ENCODE results near the gene FLT4.
"Not testable (repeated sequence)": the region's sequence is repeated elsewhere in the genome, so short reads cannot be mapped to it uniquely, and the experiment has no call there.

The FLT4 gene

GRCh38 chr5:180649297-180650039 lies at the start of gene FLT4:
FLT4 (minus strand) TSS chr5:180649600; CDS start chr5:180649545, 55 bp downstream.
- peak; percentile 38 for DNase-seq

- no peak for DNase-seq
Observed at GRCh38 chr5:180699042-180699441, 49.6 kb upstream of the FLT4 start.

- DNase-seq = no peak
Observed at GRCh38 chr5:180696116-180696515, 46.7 kb upstream of the FLT4 start.

GRCh38 chr5:180692429-180692828 lies 43.0 kb upstream of the FLT4 start:
- DNase-seq = no peak

- DNase-seq = no peak
Observed at GRCh38 chr5:180691046-180691445, 41.6 kb upstream of the FLT4 start.

- peak; percentile 47 for DNase-seq
Observed at GRCh38 chr5:180690562-180690961, 41.2 kb upstream of the FLT4 start.

GRCh38 chr5:180689775-180690174 lies 40.4 kb upstream of the FLT4 start:
- DNase-seq = no peak

GRCh38 chr5:180689071-180689694 lies 39.8 kb upstream of the FLT4 start:
- no peak for DNase-seq

- DNase-seq = no peak
Observed at GRCh38 chr5:180688330-180689070, 39.1 kb upstream of the FLT4 start.

- DNase-seq = not testable (repeated sequence)
Observed at GRCh38 chr5:180686799-180687198, 37.4 kb upstream of the FLT4 start.

GRCh38 chr5:180684623-180685161 lies 35.3 kb upstream of the FLT4 start:
- DNase-seq = no peak

- DNase-seq = no peak
Observed at GRCh38 chr5:180683220-180683922, 34.0 kb upstream of the FLT4 start.

- DNase-seq = no peak
Observed at GRCh38 chr5:180682560-180682959, 33.2 kb upstream of the FLT4 start.

GRCh38 chr5:180682008-180682407 lies 32.6 kb upstream of the FLT4 start:
- DNase-seq = not testable (repeated sequence)

GRCh38 chr5:180678319-180678718 lies 28.9 kb upstream of the FLT4 start:
- DNase-seq = not testable (repeated sequence)

GRCh38 chr5:180675036-180675635 lies 25.7 kb upstream of the FLT4 start:
- no peak for DNase-seq

GRCh38 chr5:180674090-180674475 lies 24.7 kb upstream of the FLT4 start:
- peak; percentile 58 for DNase-seq

- peak; percentile 47 for DNase-seq
Observed at GRCh38 chr5:180673371-180674089, 24.1 kb upstream of the FLT4 start.

- DNase-seq = not testable (repeated sequence)
Observed at GRCh38 chr5:180671958-180672524, 22.6 kb upstream of the FLT4 start.

- DNase-seq = peak; percentile 75
Observed at GRCh38 chr5:180670586-180671359, 21.4 kb upstream of the FLT4 start.

- no peak for DNase-seq
Observed at GRCh38 chr5:180670157-180670556, 20.8 kb upstream of the FLT4 start.

Data from eye (tissue), 1 donor.